ENCODE data around the gene OIT3. TPM values are rescaled to one million over a fixed set of nuclear protein-coding genes. Genes with fewer than 3 reads are reported as not detected.

Gene OIT3
- total RNA-seq, 4 donors from 2014 or later, result not detected

- 91 to 100% methylated on average over 1 to 4 of the region's 4 CpGs for WGBS, 2 donors
- Histone ChIP-seq H3K36me3 (no peaks in the 10 kb centered on the region), H3K4me1 (no peaks in the 10 kb centered on the region), H3K4me3 (no peak overlapping the region), H3K9me3 (peaks cover 0 to 58% (median 16%) of the 10 kb centered on the region in 4 donors), H3K27ac (no peak overlapping the region), H3K27me3 (no peaks in the 10 kb centered on the region)
- no peak for DNase-seq (ENCODE audit: low spot score in 2 of 2)
- TF ChIP-seq EP300 (IDR thresholded peaks at IDR 0.05), result no peak
- TF ChIP-seq CTCF (IDR thresholded peaks at IDR 0.05), result no peak
- TF ChIP-seq POLR2A (IDR thresholded peaks at IDR 0.05), result no peak
These were observed 87.7 kb downstream of the OIT3 start for GRCh38 chr10:72981028-72981881.

- 92 to 94% methylated on average over 2 of the region's 2 CpGs for WGBS, 2 donors
- H3K4me1 ChIP-seq, result no peaks in the 10 kb centered on the region
- TF ChIP-seq CTCF (IDR thresholded peaks at IDR 0.05), result no peak
- no peak for TF ChIP-seq EP300 (IDR thresholded peaks at IDR 0.05)
- TF ChIP-seq POLR2A (IDR thresholded peaks at IDR 0.05), result no peak
These were observed 88.5 kb downstream of the OIT3 start for GRCh38 chr10:72981882-72982529.

More at GRCh38 chr10:72981882-72982529, 88.5 kb downstream of the OIT3 start:
- no peaks in the 10 kb centered on the region for H3K36me3 ChIP-seq
- no peak overlapping the region for H3K27ac ChIP-seq
- no peak for DNase-seq (ENCODE audit: low spot score in 2 of 2)
- peaks cover 0 to 51% (median 14%) of the 10 kb centered on the region in 4 donors for H3K9me3 ChIP-seq
- no peak overlapping the region for H3K4me3 ChIP-seq
- H3K27me3 ChIP-seq, result no peaks in the 10 kb centered on the region

Other genes starting within 250 kb of the OIT3 start
- gene MCU, start 201.6 kb upstream of the OIT3 start, total RNA-seq, result 10 to 100 TPM in 3 of 4 donors, 1 to 10 TPM in 1; 6.7 to 16.4 (median 14.2) TPM
- not detected for gene PLA2G12B, start 61.1 kb downstream of the OIT3 start, total RNA-seq
- 10 to 100 TPM; 24.9 to 40.0 (median 30.1) TPM for gene P4HA1, start 203.1 kb downstream of the OIT3 start, total RNA-seq
- gene NUDT13, start 216.7 kb downstream of the OIT3 start, total RNA-seq, result 10 to 100 TPM in 1 of 4 donors, 1 to 10 TPM in 3; 1.2 to 10.5 (median 4.2) TPM

Measured in tibial nerve (tissue), 4 donors.